SH-SY5Y (cell line): ENCODE data around the gene L3MBTL1.

Source experiments
- GATA2 ChIP-seq: IDR thresholded peaks from 2 replicates; pipeline ENCODE4 v1.6.1; 2011; ENCODE audit warnings: mild to moderate bottlenecking, low read depth, low read length
- GATA3 ChIP-seq: IDR thresholded peaks from 2 replicates; pipeline ENCODE4 v1.6.1; 2011; ENCODE audit warnings: low read depth, mild to moderate bottlenecking, low read length, moderate library complexity

- no peak for TF ChIP-seq GATA3
- TF ChIP-seq GATA2, result no peak
Observed at GRCh38 chr20:43545837-43546578, 38.5 kb downstream of the L3MBTL1 start.
